GM19099 (cell line): ENCODE measurements around the gene GTPBP1.

Experiments used
- POLR2A ChIP-seq: IDR thresholded peaks from 3 replicates; pipeline ENCODE4 v1.6.1; 2011; ENCODE audit warnings: low read depth; ENCODE audit not compliant: insufficient read length; ENCODE audit errors: extremely low read depth

Gene GTPBP1

GRCh38 chr22:38705235-38706100 is at the start of gene GTPBP1:
TSS of gene GTPBP1 (plus strand) at chr22:38705944. CDS start at chr22:38705956, 12 bp downstream.
- TF ChIP-seq POLR2A: peak; percentile 96

- TF ChIP-seq POLR2A: peak; percentile 54
Observed at GRCh38 chr22:38656256-38657044, 49.3 kb upstream of the GTPBP1 start, which contains the start of the genes CBY1 and FAM227A. TSS of gene CBY1 (plus strand) at chr22:38656638. CDS start at chr22:38668055, 11,417 bp downstream. TSS of gene FAM227A (minus strand) at chr22:38656392. CDS start at chr22:38650168, 6,224 bp downstream.

GRCh38 chr22:38657045-38657909 is 48.5 kb upstream of the GTPBP1 start:
- TF ChIP-seq POLR2A: no peak

GRCh38 chr22:38674888-38675287 is 30.9 kb upstream of the GTPBP1 start:
- TF ChIP-seq POLR2A: no peak

GRCh38 chr22:38675833-38676232 is 29.9 kb upstream of the GTPBP1 start:
- TF ChIP-seq POLR2A: no peak

GRCh38 chr22:38681582-38682335 is 24.0 kb upstream of the GTPBP1 start, which contains the start of gene TOMM22:
TSS of gene TOMM22 (plus strand) at chr22:38681957. CDS start at chr22:38681979, 22 bp downstream.
- peak; percentile 90 for TF ChIP-seq POLR2A

GRCh38 chr22:38684895-38685294 is 20.8 kb upstream of the GTPBP1 start:
- no peak for TF ChIP-seq POLR2A

- no peak for TF ChIP-seq POLR2A
Observed at GRCh38 chr22:38685761-38686160, 20.0 kb upstream of the GTPBP1 start.

- no peak for TF ChIP-seq POLR2A
Observed at GRCh38 chr22:38689651-38690050, 16.1 kb upstream of the GTPBP1 start.

- no peak for TF ChIP-seq POLR2A
Observed at GRCh38 chr22:38694049-38694448, 11.7 kb upstream of the GTPBP1 start.

- no peak for TF ChIP-seq POLR2A
Observed at GRCh38 chr22:38694940-38695339, 10.8 kb upstream of the GTPBP1 start.

- TF ChIP-seq POLR2A: no peak
Observed at GRCh38 chr22:38696606-38697424, 8.9 kb upstream of the GTPBP1 start.
